Embryonic facial prominence (tissue), 1 donor: ENCODE measurements around the gene TRERF1.
"Not testable (repeated sequence)": the region's sequence is repeated elsewhere in the genome, so short reads cannot be mapped to it uniquely, and the experiment has no call there.

ENCODE experiments used
- DNase-seq: peaks from one replicate; pipeline ENCODE4 v3.0.0-alpha.2; 2016; ENCODE audit errors: extremely low spot score

Gene TRERF1

GRCh38 chr6:42451333-42452170 lies at the start of gene TRERF1:
TSS of gene TRERF1 (minus strand) at chr6:42451926. CDS start at chr6:42269590, 182,336 bp downstream.
- peak; percentile 50 for DNase-seq

- no peak for DNase-seq
Observed at GRCh38 chr6:42498473-42499128, 46.9 kb upstream of the TRERF1 start.

- DNase-seq, result no peak
Observed at GRCh38 chr6:42493914-42494539, 42.3 kb upstream of the TRERF1 start.

GRCh38 chr6:42488129-42488528 lies 36.4 kb upstream of the TRERF1 start:
- DNase-seq, result no peak

- no peak for DNase-seq
Observed at GRCh38 chr6:42484261-42484660, 32.5 kb upstream of the TRERF1 start.

- no peak for DNase-seq
Observed at GRCh38 chr6:42482174-42482573, 30.4 kb upstream of the TRERF1 start.

- DNase-seq, result no peak
Observed at GRCh38 chr6:42471714-42472113, 20.0 kb upstream of the TRERF1 start.

GRCh38 chr6:42471142-42471541 lies 19.4 kb upstream of the TRERF1 start:
- DNase-seq, result no peak

- DNase-seq, result no peak
Observed at GRCh38 chr6:42468273-42468672, 16.5 kb upstream of the TRERF1 start.

- DNase-seq, result no peak
Observed at GRCh38 chr6:42467651-42468050, 15.9 kb upstream of the TRERF1 start.

GRCh38 chr6:42466470-42466869 lies 14.7 kb upstream of the TRERF1 start:
- DNase-seq, result not testable (repeated sequence)

GRCh38 chr6:42462474-42462972 lies 10.8 kb upstream of the TRERF1 start:
- no peak for DNase-seq

GRCh38 chr6:42460883-42461282 lies 9.2 kb upstream of the TRERF1 start:
- DNase-seq, result no peak

GRCh38 chr6:42459888-42460287 lies 8.2 kb upstream of the TRERF1 start:
- DNase-seq, result no peak

GRCh38 chr6:42454428-42454791 lies 2.7 kb upstream of the TRERF1 start:
- no peak for DNase-seq

GRCh38 chr6:42453654-42454427 lies 2.1 kb upstream of the TRERF1 start:
- peak; percentile 35 for DNase-seq

GRCh38 chr6:42453031-42453653 lies 1.4 kb upstream of the TRERF1 start:
- DNase-seq, result peak; percentile 86

GRCh38 chr6:42452171-42453030 lies 675 bp upstream of the TRERF1 start:
- peak; percentile 56 for DNase-seq

GRCh38 chr6:42450477-42451332 lies 1.0 kb downstream of the TRERF1 start:
- DNase-seq, result no peak
